Mesenchymal stem cell (in vitro differentiated cells and primary cell): ENCODE data around the gene TNRC6C.

Experiments
- DNase-seq: peaks from one replicate; pipeline ENCODE4 v3.0.0-alpha.2; 2013
- H2AFZ ChIP-seq: one replicate; pipeline ENCODE4 v1.6.1; 2013; ENCODE audit warnings: low read depth, mild to moderate bottlenecking, control low read depth, inconsistent platforms, low read length, moderate library complexity
- H2AK5ac ChIP-seq: 2 replicates; pipeline ENCODE4 v1.6.1; 2013; ENCODE audit warnings: low read length, moderate library complexity, mild to moderate bottlenecking, inconsistent platforms; ENCODE audit not compliant: severe bottlenecking
- H2BK120ac ChIP-seq: one replicate; pipeline ENCODE4 v1.6.1; 2013; ENCODE audit warnings: low read depth, mild to moderate bottlenecking, inconsistent platforms, low read length, moderate library complexity
- H2BK12ac ChIP-seq, 2 experiments: one replicate each; pipeline ENCODE4 v1.6.1; 2013; ENCODE audit warnings: inconsistent platforms in 2 of 2, low read length in 2 of 2, mild to moderate bottlenecking in 2 of 2, moderate library complexity in 2 of 2, control low read depth in 1 of 2
- H2BK15ac ChIP-seq: one replicate; pipeline ENCODE4 v1.6.1; 2013; ENCODE audit warnings: mild to moderate bottlenecking, low read depth, inconsistent platforms; ENCODE audit not compliant: poor library complexity, severe bottlenecking
- H2BK5ac ChIP-seq: 2 replicates; pipeline ENCODE4 v1.6.1; 2013; ENCODE audit warnings: low read depth, mild to moderate bottlenecking, low read length, control low read depth, inconsistent platforms; ENCODE audit not compliant: poor library complexity, severe bottlenecking
- H3K14ac ChIP-seq, 2 experiments: one replicate each; pipeline ENCODE4 v1.6.1; 2013; ENCODE audit warnings: inconsistent platforms in 2 of 2, low read length in 2 of 2, control low read depth in 1 of 2, mild to moderate bottlenecking in 1 of 2, moderate library complexity in 1 of 2
- H3K18ac ChIP-seq, 2 experiments: one replicate each; pipeline ENCODE4 v1.6.1; 2013; ENCODE audit warnings: inconsistent platforms in 2 of 2, low read length in 2 of 2, control low read depth in 1 of 2, low read depth in 1 of 2, mild to moderate bottlenecking in 1 of 2
- H3K23ac ChIP-seq, 2 experiments: one replicate each; pipeline ENCODE4 v1.6.1; 2013; ENCODE audit warnings: inconsistent platforms in 2 of 2, low read length in 2 of 2, mild to moderate bottlenecking in 2 of 2, moderate library complexity in 2 of 2, control low read depth in 1 of 2
- H3K27ac ChIP-seq: 2 replicates; pipeline ENCODE4 v1.5.1; 2013; ENCODE audit warnings: mild to moderate bottlenecking, moderate library complexity, low read length, control low read depth, inconsistent platforms; ENCODE audit not compliant: poor library complexity, severe bottlenecking
- H3K27me3 ChIP-seq, 2 experiments: 2 replicates each; pipeline versions ENCODE4 v1.6.1 to v1.7.0; 2013; ENCODE audit warnings: low read length in 2 of 2, mild to moderate bottlenecking in 2 of 2, moderate library complexity in 2 of 2, control low read depth in 1 of 2, inconsistent platforms in 1 of 2; ENCODE audit not compliant: control insufficient read depth in 1 of 2, insufficient read depth in 1 of 2
- H3K36me3 ChIP-seq, 2 experiments: 2 replicates each; pipeline versions ENCODE4 v1.6.1 to v1.7.0; 2013; ENCODE audit warnings: low read length in 2 of 2, control low read depth in 1 of 2, inconsistent platforms in 1 of 2, low read depth in 1 of 2, mild to moderate bottlenecking in 1 of 2; ENCODE audit not compliant: insufficient read depth in 2 of 2, control insufficient read depth in 1 of 2
- H3K4ac ChIP-seq, 2 experiments: one replicate each; pipeline ENCODE4 v1.6.1; 2013; ENCODE audit warnings: inconsistent platforms in 2 of 2, low read length in 2 of 2, mild to moderate bottlenecking in 2 of 2, moderate library complexity in 2 of 2, control low read depth in 1 of 2, low read depth in 1 of 2
- H3K4me1 ChIP-seq: 2 replicates; pipeline ENCODE4 v1.6.1; 2013; ENCODE audit warnings: low read depth, low read length, control low read depth; ENCODE audit not compliant: control insufficient read depth, insufficient read depth
- H3K4me2 ChIP-seq: 2 replicates; pipeline ENCODE4 v1.6.1; 2013; ENCODE audit warnings: low read length, mild to moderate bottlenecking, inconsistent platforms; ENCODE audit not compliant: poor library complexity, severe bottlenecking
- H3K4me3 ChIP-seq, 2 experiments: 2 replicates each; pipeline versions ENCODE4 v1.5.1 to v1.7.0; 2013; ENCODE audit warnings: low read length in 2 of 2, mild to moderate bottlenecking in 2 of 2, control low read depth in 1 of 2, low read depth in 1 of 2; ENCODE audit not compliant: insufficient read depth in 1 of 2
- H3K79me1 ChIP-seq: replicated peaks from 2 replicates; pipeline ENCODE4 v1.6.1; 2013; ENCODE audit warnings: mild to moderate bottlenecking, control low read depth, low read length, inconsistent platforms; ENCODE audit not compliant: poor library complexity, severe bottlenecking
- H3K9ac ChIP-seq: 2 replicates; pipeline ENCODE4 v1.7.0; 2013; ENCODE audit warnings: mild to moderate bottlenecking, low read length, moderate library complexity
- H3K9me3 ChIP-seq: 2 replicates; pipeline ENCODE4 v1.7.0; 2013; ENCODE audit warnings: mild to moderate bottlenecking, low read length; ENCODE audit not compliant: control insufficient read depth
- H4K8ac ChIP-seq: one replicate; pipeline ENCODE4 v1.6.1; 2013; ENCODE audit warnings: inconsistent platforms, mild to moderate bottlenecking, low read length, moderate library complexity
- H4K91ac ChIP-seq: one replicate; pipeline ENCODE4 v1.6.1; 2013; ENCODE audit warnings: mild to moderate bottlenecking, low read length, inconsistent platforms
- WGBS: methylation state at CpG from one replicate; pipeline ENCODE4 v1.1.7; 2013; ENCODE audit warnings: mixed read lengths; 5-methylcytosine and 5-hydroxymethylcytosine counted together

TNRC6C gene

GRCh38 chr17:78146471-78146869 is 188.0 kb downstream of the TNRC6C start:
- Histone ChIP-seq H2BK5ac (no peak overlapping the region), H2BK15ac (peak overlapping the region; percentile 26), H3K36me3 (no peaks in the 10 kb centered on the region), H3K9me3 (no peaks in the 10 kb centered on the region), H3K27me3 (peaks cover 0 to 16% of the 10 kb centered on the region in 2 experiments), H3K9ac (no peak overlapping the region), H4K91ac (peak overlapping the region; percentile 54), H3K27ac (no peak overlapping the region), H3K4me3 (no peak overlapping the region), H3K14ac (no peak overlapping the region), H3K23ac (no peak overlapping the region), H3K18ac (peak overlapping the region in 1 of 2 experiments; percentile 18), H3K79me1 (no peaks in the 10 kb centered on the region), H2BK120ac (no peak overlapping the region), H2AK5ac (no peak overlapping the region), H4K8ac (peak overlapping the region; percentile 40), H3K4me2 (no peak overlapping the region), H3K4ac (no peak overlapping the region), H2BK12ac (peak overlapping the region in 1 of 2 experiments; percentile 15), H2AFZ (no peak overlapping the region), H3K4me1 (peaks cover 40% of the 10 kb centered on the region)
- DNase-seq = no peak
- 93% methylated on average over 6 of the region's 7 CpGs for WGBS

GRCh38 chr17:78146881-78147280 is 188.4 kb downstream of the TNRC6C start:
- DNase-seq = no peak
- Histone ChIP-seq H3K36me3 (no peaks in the 10 kb centered on the region), H3K9me3 (no peaks in the 10 kb centered on the region), H3K79me1 (no peaks in the 10 kb centered on the region), H2BK12ac (no peak overlapping the region), H3K9ac (no peak overlapping the region), H2AK5ac (no peak overlapping the region), H3K4ac (no peak overlapping the region), H2AFZ (no peak overlapping the region), H4K8ac (peak overlapping the region; percentile 40), H3K4me2 (no peak overlapping the region), H2BK15ac (peak overlapping the region; percentile 26), H3K14ac (no peak overlapping the region), H2BK120ac (no peak overlapping the region), H3K27ac (no peak overlapping the region), H3K27me3 (peaks cover 0 to 16% of the 10 kb centered on the region in 2 experiments), H3K4me1 (peaks cover 39% of the 10 kb centered on the region), H3K23ac (no peak overlapping the region), H2BK5ac (no peak overlapping the region), H3K4me3 (no peak overlapping the region), H3K18ac (peak overlapping the region in 1 of 2 experiments; percentile 18), H4K91ac (peak overlapping the region; percentile 54)
- 88% methylated on average over 6 of the region's 6 CpGs for WGBS

- WGBS = 75% methylated on average over 8 of the region's 8 CpGs
- Histone ChIP-seq H2BK120ac (no peak overlapping the region), H3K9ac (no peak overlapping the region), H2BK15ac (peak overlapping the region; percentile 33), H3K36me3 (no peaks in the 10 kb centered on the region), H3K79me1 (no peaks in the 10 kb centered on the region), H2BK5ac (no peak overlapping the region), H4K8ac (no peak overlapping the region), H4K91ac (no peak overlapping the region), H3K27me3 (peaks cover 0 to 16% of the 10 kb centered on the region in 2 experiments), H3K4ac (no peak overlapping the region), H3K27ac (no peak overlapping the region), H2AFZ (no peak overlapping the region), H3K9me3 (no peaks in the 10 kb centered on the region), H2BK12ac (no peak overlapping the region), H3K4me3 (no peak overlapping the region), H3K4me2 (no peak overlapping the region), H3K18ac (no peak overlapping the region), H2AK5ac (no peak overlapping the region), H3K23ac (no peak overlapping the region), H3K4me1 (peaks cover 34% of the 10 kb centered on the region), H3K14ac (no peak overlapping the region)
- DNase-seq = no peak
These were observed 189.0 kb downstream of the TNRC6C start for GRCh38 chr17:78147315-78147998.

GRCh38 chr17:78148286-78149016 is 189.9 kb downstream of the TNRC6C start:
- no peaks in the 10 kb centered on the region for H3K36me3 ChIP-seq
- no peak overlapping the region for H3K4ac ChIP-seq
- H3K4me2 ChIP-seq = no peak overlapping the region
- no peaks in the 10 kb centered on the region for H3K79me1 ChIP-seq
- H2AFZ ChIP-seq = no peak overlapping the region
- DNase-seq = no peak
- H2BK5ac ChIP-seq = no peak overlapping the region
- H3K18ac ChIP-seq = no peak overlapping the region
- peaks cover 0 to 16% of the 10 kb centered on the region in 2 experiments for H3K27me3 ChIP-seq
- no peak overlapping the region for H3K4me3 ChIP-seq
- no peak overlapping the region for H2BK12ac ChIP-seq
- H3K27ac ChIP-seq = no peak overlapping the region
- no peak overlapping the region for H2BK15ac ChIP-seq
- no peak overlapping the region for H3K23ac ChIP-seq
- 81% methylated on average over 14 of the region's 14 CpGs for WGBS
- no peak overlapping the region for H4K8ac ChIP-seq
- H3K4me1 ChIP-seq = peaks cover 31% of the 10 kb centered on the region
- peak overlapping the region; percentile 18 for H4K91ac ChIP-seq
- no peaks in the 10 kb centered on the region for H3K9me3 ChIP-seq
- H3K14ac ChIP-seq = no peak overlapping the region
- H2BK120ac ChIP-seq = no peak overlapping the region
- H2AK5ac ChIP-seq = no peak overlapping the region
- no peak overlapping the region for H3K9ac ChIP-seq
